Astrocyte (in vitro differentiated cells and primary cell): ENCODE measurements around the gene FAM151A.

ENCODE experiments used
- CTCF ChIP-seq: IDR thresholded peaks from 2 replicates; pipeline ENCODE4 v1.5.1; 2011; ENCODE audit warnings: low read depth, mild to moderate bottlenecking, inconsistent platforms, low read length, moderate library complexity; ENCODE audit not compliant: insufficient read depth
- EZH2 ChIP-seq: IDR thresholded peaks from 2 replicates; pipeline ENCODE4 v1.6.1; 2012; ENCODE audit warnings: mild to moderate bottlenecking, low read length, inconsistent platforms; ENCODE audit not compliant: insufficient read depth

GRCh38 chr1:54608566-54609230, 14.6 kb downstream of the FAM151A start:
- no peak for TF ChIP-seq CTCF
- TF ChIP-seq EZH2, result no peak
